Cardiac fibroblast (primary cell): Measurements from ENCODE around the gene RFK.

Experiments used
- DNase-seq, 2 donors: peaks; one replicate each; pipeline versions ENCODE4 v3.0.0 to v3.0.0-alpha.2; 2010; ENCODE audit warnings: low read depth in 2 of 2
- H3K4me3 ChIP-seq, 2 donors: replicated peaks in 1 of 2; 1 replicate in 1 of 2; 2 replicates in 1 of 2; pipeline ENCODE4 v1.5.1; 2011; ENCODE audit warnings: low read depth in 2 of 2, low read length in 2 of 2, mild to moderate bottlenecking in 2 of 2, moderate library complexity in 1 of 2
- CTCF ChIP-seq: IDR thresholded peaks from one replicate; pipeline ENCODE4 v1.5.1; 2011; ENCODE audit warnings: low read depth, mild to moderate bottlenecking, low read length, inconsistent platforms

Gene RFK

GRCh38 chr9:76433406-76433805 lies 39.2 kb upstream of the RFK start:
- no peak for DNase-seq
- TF ChIP-seq CTCF = no peak
- H3K4me3 ChIP-seq = no peak overlapping the region

- TF ChIP-seq CTCF = no peak
- DNase-seq = no peak
- H3K4me3 ChIP-seq = no peak overlapping the region
Observed at GRCh38 chr9:76431601-76432000, 37.4 kb upstream of the RFK start.

- no peak for TF ChIP-seq CTCF
- H3K4me3 ChIP-seq = no peak overlapping the region
- DNase-seq = no peak
Observed at GRCh38 chr9:76426807-76427419, 32.7 kb upstream of the RFK start.

GRCh38 chr9:76425677-76426453 lies 31.6 kb upstream of the RFK start:
- no peak for DNase-seq
- no peak for TF ChIP-seq CTCF
- no peak overlapping the region for H3K4me3 ChIP-seq

GRCh38 chr9:76424491-76424890 lies 30.3 kb upstream of the RFK start:
- no peak for DNase-seq
- TF ChIP-seq CTCF = no peak
- H3K4me3 ChIP-seq = no peak overlapping the region

GRCh38 chr9:76423216-76424177 lies 29.3 kb upstream of the RFK start:
- no peak for TF ChIP-seq CTCF
- no peak overlapping the region for H3K4me3 ChIP-seq
- no peak for DNase-seq
